Vagina (tissue), 2 donors: ENCODE measurements around the gene HOXD3. TPM values are rescaled to one million over a fixed set of nuclear protein-coding genes. Genes with fewer than 3 reads are reported as not detected.

Experiments
- DNase-seq, 2 donors: peaks; one replicate each; pipeline ENCODE4 v3.0.0-alpha.2; 2017; ENCODE audit errors: extremely low spot score in 2 of 2
- H3K27ac ChIP-seq: fragments of 200-600 bp; sonication (generic); one replicate; pipeline ENCODE4 v1.5.1; 2019
- H3K27me3 ChIP-seq: fragments of 200-600 bp; sonication (generic); one replicate; pipeline ENCODE4 v1.5.1; 2019
- H3K36me3 ChIP-seq, 2 donors: fragments of 200-600 bp; sonication (generic); one replicate each; pipeline ENCODE4 v1.5.1; 2017 to 2019
- H3K4me1 ChIP-seq: fragments of 200-600 bp; sonication (generic); one replicate; pipeline ENCODE4 v1.5.1; 2019
- H3K4me3 ChIP-seq, 2 donors: fragments of 200-600 bp; sonication (generic); 1 replicate in 1 of 2; 2 replicates in 1 of 2; pipeline ENCODE4 v1.5.1; 2016 to 2019
- H3K9me3 ChIP-seq: fragments of 200-600 bp; sonication (generic); one replicate; pipeline ENCODE4 v1.5.1; 2019
- POLR2A ChIP-seq, 2 donors: fragments of 450-650 bp; IDR thresholded peaks; one replicate each; pipeline ENCODE4 v1.6.1; 2017; ENCODE audit warnings: antibody characterized with exemption in 2 of 2, mild to moderate bottlenecking in 2 of 2, moderate library complexity in 2 of 2
- POLR2AphosphoS5 ChIP-seq, 2 donors: sonication (generic); formaldehyde crosslinking; IDR thresholded peaks; one replicate each; pipeline ENCODE4 v1.9.0; 2017; ENCODE audit warnings: antibody characterized with exemption in 2 of 2, mild to moderate bottlenecking in 2 of 2, low read depth in 1 of 2; ENCODE audit not compliant: insufficient read depth in 1 of 2
- intact Hi-C: fragments of 100-400 bp; cut with DNase I; formaldehyde crosslinking; loops from one replicate; pipeline ENCODE4 v1.15.1; 2023
- total RNA-seq: library from RNA; depleted of rRNA; stranded (reverse); fragments of >200 nt; gene quantifications from one replicate; pipeline ENCODE4 v1.2.3, GENCODE V29; 2016
- TF ChIP-seq, protein P1 (sequence below), 3 experiments: fragments of 450-650 bp in 2 of 3; fragments of 200-600 bp in 1 of 3; sonication (generic) in 1 of 3; IDR thresholded peaks; one replicate each; pipeline ENCODE4 v1.5.1; 2017 to 2019; ENCODE audit warnings: antibody characterized with exemption in 3 of 3, mild to moderate bottlenecking in 2 of 3, moderate library complexity in 2 of 3

HOXD3 gene
- total RNA-seq, 1 donor from 2014 or later = 11.8 TPM

DNA sequence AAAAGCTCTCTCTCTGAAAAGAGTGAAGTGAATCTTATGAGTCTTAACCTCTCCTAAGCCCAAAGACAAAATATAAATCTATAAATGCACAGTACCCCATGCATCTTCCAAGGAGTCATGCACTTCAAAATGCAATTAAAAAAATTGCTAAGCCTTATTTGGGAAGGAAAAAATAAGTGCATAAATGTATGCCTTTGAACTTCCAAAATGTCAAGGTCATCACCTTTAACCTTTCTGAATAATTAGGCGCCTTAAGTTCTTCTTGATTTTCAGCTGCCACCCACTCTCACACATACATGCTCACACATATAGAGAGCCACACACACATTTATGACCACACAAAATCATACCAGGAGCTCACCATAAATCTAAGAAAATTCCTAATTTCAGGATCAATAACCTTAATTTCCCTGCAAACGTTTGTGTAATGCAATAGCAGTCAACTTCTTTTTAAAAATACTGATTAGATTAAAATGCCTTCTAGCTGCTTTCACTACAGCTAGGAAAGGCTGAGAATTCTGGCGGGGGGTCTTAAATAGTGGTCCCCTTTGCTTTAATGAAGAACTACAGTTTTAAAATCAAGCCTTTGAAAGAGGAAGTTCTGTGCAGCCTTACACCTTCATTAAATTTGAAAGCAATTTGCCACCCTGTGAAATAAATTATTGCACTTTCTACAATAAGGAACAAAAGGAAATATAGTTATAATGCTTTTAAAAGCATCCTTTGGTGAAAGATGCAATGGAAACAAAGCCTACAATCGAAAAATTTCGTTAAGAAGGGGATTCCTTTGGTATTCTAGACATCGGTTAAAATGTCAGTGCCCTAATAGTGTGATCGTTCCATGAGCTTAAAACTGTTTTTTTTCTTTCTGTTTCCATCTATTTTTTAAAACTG lies 46.4 kb upstream of the HOXD3 start:
- no peak for TF ChIP-seq POLR2A (IDR thresholded peaks at IDR 0.05)
- no peak for TF ChIP-seq POLR2AphosphoS5 (IDR thresholded peaks at IDR 0.05; ENCODE audit: insufficient read depth in 1 of 2, low read depth in 1 of 2)
- TF ChIP-seq, protein P1, sequence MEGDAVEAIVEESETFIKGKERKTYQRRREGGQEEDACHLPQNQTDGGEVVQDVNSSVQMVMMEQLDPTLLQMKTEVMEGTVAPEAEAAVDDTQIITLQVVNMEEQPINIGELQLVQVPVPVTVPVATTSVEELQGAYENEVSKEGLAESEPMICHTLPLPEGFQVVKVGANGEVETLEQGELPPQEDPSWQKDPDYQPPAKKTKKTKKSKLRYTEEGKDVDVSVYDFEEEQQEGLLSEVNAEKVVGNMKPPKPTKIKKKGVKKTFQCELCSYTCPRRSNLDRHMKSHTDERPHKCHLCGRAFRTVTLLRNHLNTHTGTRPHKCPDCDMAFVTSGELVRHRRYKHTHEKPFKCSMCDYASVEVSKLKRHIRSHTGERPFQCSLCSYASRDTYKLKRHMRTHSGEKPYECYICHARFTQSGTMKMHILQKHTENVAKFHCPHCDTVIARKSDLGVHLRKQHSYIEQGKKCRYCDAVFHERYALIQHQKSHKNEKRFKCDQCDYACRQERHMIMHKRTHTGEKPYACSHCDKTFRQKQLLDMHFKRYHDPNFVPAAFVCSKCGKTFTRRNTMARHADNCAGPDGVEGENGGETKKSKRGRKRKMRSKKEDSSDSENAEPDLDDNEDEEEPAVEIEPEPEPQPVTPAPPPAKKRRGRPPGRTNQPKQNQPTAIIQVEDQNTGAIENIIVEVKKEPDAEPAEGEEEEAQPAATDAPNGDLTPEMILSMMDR (IDR thresholded peaks at IDR 0.05) = no peak
- no peaks in the 10 kb centered on the region for H3K27me3 ChIP-seq
- no peak for DNase-seq
- no peak overlapping the region for H3K27ac ChIP-seq
- H3K9me3 ChIP-seq = no peaks in the 10 kb centered on the region
- peaks cover 52% of the 10 kb centered on the region for H3K4me1 ChIP-seq
- peak overlapping the region in 1 of 2 donors; percentile 3 for H3K4me3 ChIP-seq
- H3K36me3 ChIP-seq = no peaks in the 10 kb centered on the region
- intact Hi-C loops = no loop called here

DNA sequence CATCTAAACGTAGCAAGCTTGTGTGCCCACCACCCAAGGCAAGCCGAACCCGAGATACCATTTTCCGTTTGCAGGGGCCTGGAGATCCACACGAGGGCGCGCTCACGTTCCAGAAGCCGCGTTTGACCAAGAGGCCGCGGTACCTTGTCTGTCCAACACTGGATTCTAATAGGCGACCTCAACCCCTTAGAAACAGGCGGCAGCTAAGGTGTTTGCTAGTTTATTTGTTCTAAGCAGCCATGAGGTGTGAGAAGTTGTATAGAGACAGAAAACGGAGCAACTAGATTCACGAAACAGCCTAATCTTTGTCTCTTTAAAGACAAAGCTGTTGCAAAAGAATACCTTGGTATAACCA lies 45.8 kb upstream of the HOXD3 start:
- no peaks in the 10 kb centered on the region for H3K9me3 ChIP-seq
- no peak overlapping the region for H3K27ac ChIP-seq
- H3K4me3 ChIP-seq = peak overlapping the region in 1 of 2 donors; percentile 3
- H3K27me3 ChIP-seq = no peaks in the 10 kb centered on the region
- H3K36me3 ChIP-seq = no peaks in the 10 kb centered on the region
- DNase-seq = no peak
- peaks cover 57% of the 10 kb centered on the region for H3K4me1 ChIP-seq
- intact Hi-C loops = no loop called here
- TF ChIP-seq POLR2AphosphoS5 (IDR thresholded peaks at IDR 0.05; ENCODE audit: insufficient read depth in 1 of 2, low read depth in 1 of 2) (no peak), POLR2A (IDR thresholded peaks at IDR 0.05) (no peak)
- TF ChIP-seq, protein P1 (IDR thresholded peaks at IDR 0.05) = no peak

DNA sequence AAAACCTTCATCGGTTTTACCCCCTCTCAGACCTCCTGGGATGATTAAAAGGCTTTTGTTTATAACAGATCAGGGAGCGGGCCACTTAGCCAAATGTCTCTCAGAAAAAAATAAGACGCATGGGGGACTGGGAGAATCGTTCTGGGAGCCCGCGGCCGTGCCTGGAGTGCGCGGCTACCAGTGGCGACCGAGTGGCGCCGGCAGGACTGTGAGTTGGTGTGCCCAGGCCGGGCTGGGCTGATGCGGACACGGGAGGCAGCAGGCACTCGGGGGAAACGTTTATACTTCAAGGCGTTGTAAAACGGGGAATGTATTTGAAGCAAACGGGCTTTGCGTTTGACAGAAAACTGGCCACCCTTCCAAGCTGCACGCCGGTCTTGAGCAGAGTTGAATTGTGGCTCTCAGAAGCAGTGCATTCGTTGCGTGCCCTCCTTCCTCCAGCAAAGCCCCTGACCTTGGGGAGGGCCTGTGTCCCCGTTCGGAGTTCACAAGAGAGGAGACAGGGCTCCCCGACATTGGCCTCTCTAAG lies 45.2 kb upstream of the HOXD3 start:
- no peaks in the 10 kb centered on the region for H3K9me3 ChIP-seq
- DNase-seq = no peak
- no peaks in the 10 kb centered on the region for H3K27me3 ChIP-seq
- H3K4me1 ChIP-seq = peaks cover 51% of the 10 kb centered on the region
- no peak for TF ChIP-seq POLR2A (IDR thresholded peaks at IDR 0.05)
- TF ChIP-seq, protein P1 (IDR thresholded peaks at IDR 0.05) = no peak
- no peak for TF ChIP-seq POLR2AphosphoS5 (IDR thresholded peaks at IDR 0.05; ENCODE audit: insufficient read depth in 1 of 2, low read depth in 1 of 2)
- no peak overlapping the region for H3K27ac ChIP-seq
- H3K4me3 ChIP-seq = no peak overlapping the region
- intact Hi-C loops = no loop called here
- H3K36me3 ChIP-seq = no peaks in the 10 kb centered on the region

DNA sequence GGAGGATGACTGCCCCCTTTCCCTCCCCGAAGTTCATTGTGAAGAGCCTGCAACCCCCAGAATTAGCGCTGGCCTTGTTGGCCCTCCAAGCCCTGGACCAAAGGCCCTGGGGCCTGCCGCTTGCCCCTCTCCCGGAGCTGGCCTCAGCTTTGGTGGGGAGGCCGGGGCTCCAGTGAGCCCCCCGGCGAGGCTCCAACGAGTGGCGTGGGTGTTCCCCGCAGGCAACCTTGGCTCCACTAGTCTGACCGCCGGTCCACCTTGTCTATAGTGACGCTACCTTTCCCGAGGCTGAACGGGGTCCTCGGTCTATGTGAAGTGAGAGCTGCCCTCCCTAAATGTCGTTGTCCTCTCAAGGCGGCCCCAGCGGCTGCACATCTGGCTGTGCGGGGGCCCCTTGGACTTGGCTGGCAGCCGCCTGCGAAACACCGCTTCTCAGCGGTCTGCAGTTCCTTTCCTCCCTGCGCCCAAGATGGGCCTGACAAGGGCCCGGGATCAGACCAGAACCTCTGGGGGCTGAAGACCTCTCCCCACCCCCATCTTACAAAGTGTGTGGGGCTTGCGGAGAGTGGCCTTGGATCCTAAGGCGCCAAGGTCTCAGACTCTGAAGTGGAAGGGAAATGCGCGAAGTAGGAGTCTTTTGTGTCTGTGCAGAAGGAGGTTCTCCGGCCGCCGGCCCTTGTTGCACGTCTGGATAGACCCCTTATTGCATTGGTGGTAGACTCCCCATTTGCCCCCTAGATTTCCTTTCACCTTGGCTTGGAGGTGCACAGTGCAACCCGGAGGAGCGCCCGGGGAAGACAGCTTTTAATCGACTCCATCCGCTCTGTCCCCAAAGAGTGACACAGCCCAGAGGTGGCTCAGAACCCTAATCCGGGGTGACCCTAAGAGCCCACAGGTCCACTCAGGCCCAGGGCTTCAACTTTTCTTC lies 44.5 kb upstream of the HOXD3 start:
- no peaks in the 10 kb centered on the region for H3K27me3 ChIP-seq
- no peak overlapping the region for H3K27ac ChIP-seq
- no peaks in the 10 kb centered on the region for H3K9me3 ChIP-seq
- TF ChIP-seq, protein P1 (IDR thresholded peaks at IDR 0.05) = no peak
- TF ChIP-seq POLR2A (IDR thresholded peaks at IDR 0.05) (no peak), POLR2AphosphoS5 (IDR thresholded peaks at IDR 0.05; ENCODE audit: insufficient read depth in 1 of 2, low read depth in 1 of 2) (no peak)
- DNase-seq = no peak
- no peak overlapping the region for H3K4me3 ChIP-seq
- peaks cover 0 to 6% of the 10 kb centered on the region in 2 donors for H3K36me3 ChIP-seq
- peaks cover 57% of the 10 kb centered on the region for H3K4me1 ChIP-seq
- intact Hi-C loops = no loop called here
